Activated CD4-positive, alpha-beta T cell treated with anti-CD3 and anti-CD28 coated beads for 36 hours (primary cell): Measurements from ENCODE around the gene PLP2. TPM values are rescaled to one million over a fixed set of nuclear protein-coding genes. Genes with fewer than 3 reads are reported as not detected.

Source experiments
- ATAC-seq: fragments of 200-7000 bp; cut with Tn5 transposase; one replicate; pipeline ENCODE4 v1.10.0; 2021; ENCODE audit warnings: mild to moderate bottlenecking, moderate library complexity
- CTCF ChIA-PET: fragments of 350-600 bp; sonication (Branson Sonifier 250); formaldehyde crosslinking; loops from one replicate; lab custom pipeline; 2021; ENCODE audit warnings: antibody characterized with exemption; lab: Charles Lee
- POLR2A ChIA-PET: fragments of 350-600 bp; sonication (Branson Sonifier 250); formaldehyde crosslinking; loops from one replicate; lab custom pipeline; 2021; ENCODE audit warnings: antibody characterized with exemption, inconsistent platforms; lab: Charles Lee
- DNase-seq: peaks from one replicate; pipeline ENCODE4 v3.0.0-alpha.2; 2020
- H3K27ac Mint-ChIP-seq: one replicate; pipeline ENCODE4 v1.8.0; 2021; ENCODE audit warnings: mixed read lengths
- H3K27me3 Mint-ChIP-seq: one replicate; pipeline ENCODE4 v1.8.0; 2021; ENCODE audit warnings: mixed read lengths
- H3K36me3 Mint-ChIP-seq: one replicate; pipeline ENCODE4 v1.8.0; 2021; ENCODE audit warnings: low read depth, mixed read lengths
- H3K4me1 Mint-ChIP-seq: one replicate; pipeline ENCODE4 v1.8.0; 2021; ENCODE audit warnings: mixed read lengths
- H3K4me3 Mint-ChIP-seq: one replicate; pipeline ENCODE4 v1.8.0; 2021; ENCODE audit warnings: mild to moderate bottlenecking, moderate library complexity, mixed read lengths
- H3K9me3 Mint-ChIP-seq: one replicate; pipeline ENCODE4 v1.8.0; 2021; ENCODE audit warnings: low read depth, mixed read lengths
- intact Hi-C, 2 experiments: fragments of 100-400 bp; cut with DNase I in 1 of 2; cut with micrococcal nuclease in 1 of 2; formaldehyde crosslinking; loops; one replicate each; pipeline versions ENCODE4 v1.14.2 to v1.15.1; 2022 to 2024; cut with DNase I, micrococcal nuclease
- total RNA-seq, 2 experiments: library from RNA; stranded (reverse); gene quantifications; one replicate each; pipeline ENCODE4 v1.2.3, GENCODE V29; 2021

The PLP2 gene
- total RNA-seq, 2 experiments from 2014 or later = 174 to 202 TPM

- Mint-ChIP-seq H3K27ac (no peak overlapping the region), H3K27me3 (no peaks in the 10 kb centered on the region), H3K9me3 (no peaks in the 10 kb centered on the region), H3K36me3 (no peaks in the 10 kb centered on the region), H3K4me3 (peak overlapping the region; percentile 60), H3K4me1 (peaks cover 35% of the 10 kb centered on the region)
- ATAC-seq (no peak), DNase-seq (no peak)
- intact Hi-C loops = no loop called here
- POLR2A ChIA-PET = no interaction called here
- CTCF ChIA-PET = no interaction called here
These were observed 25.9 kb downstream of the PLP2 start for GRCh38 chrX:49197543-49198087.

DNA sequence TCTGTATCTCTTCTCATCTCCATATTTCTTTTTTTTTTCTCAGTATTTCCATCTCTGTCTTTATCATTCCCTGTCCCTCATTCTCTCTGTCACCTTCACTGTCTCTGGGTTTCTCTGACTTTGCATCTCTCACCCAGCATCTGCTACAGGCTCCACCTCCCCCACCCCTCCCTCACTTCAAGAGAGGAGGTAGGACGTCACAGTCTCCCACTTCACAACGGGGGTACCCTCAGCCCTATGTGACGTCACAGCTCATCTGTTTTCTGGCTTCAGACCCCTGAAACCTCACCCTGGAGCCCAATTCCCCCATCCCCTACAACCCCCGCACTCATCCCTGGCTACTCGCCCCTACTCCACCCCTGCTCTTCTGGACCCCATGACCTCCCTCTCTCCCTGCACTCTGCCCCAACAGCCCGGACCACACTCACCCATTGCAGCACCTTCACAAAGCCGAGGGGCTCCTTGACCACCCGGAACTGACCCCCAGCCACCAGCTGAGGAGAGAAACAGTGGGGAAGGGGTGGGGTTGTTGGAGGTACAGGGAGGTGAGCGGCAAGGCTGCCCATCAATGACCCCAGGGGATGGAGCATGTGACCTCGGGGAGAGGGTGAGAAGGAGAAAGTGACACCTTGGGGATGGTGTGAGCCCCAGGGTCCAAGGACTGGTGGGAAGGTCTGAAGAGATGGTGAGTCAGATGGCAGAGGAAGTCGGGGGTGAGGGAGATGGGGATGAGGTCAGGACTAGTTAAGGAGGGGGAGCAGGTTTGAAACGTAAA, 27.0 kb downstream of the PLP2 start:
- POLR2A ChIA-PET = no interaction called here
- DNase-seq = peak; percentile 28
- no peak for ATAC-seq
- Mint-ChIP-seq H3K4me1 (peaks cover 24% of the 10 kb centered on the region), H3K27ac (no peak overlapping the region), H3K4me3 (peak overlapping the region; percentile 60), H3K36me3 (no peaks in the 10 kb centered on the region), H3K27me3 (no peaks in the 10 kb centered on the region), H3K9me3 (no peaks in the 10 kb centered on the region)
- intact Hi-C loops = no loop called here
- CTCF ChIA-PET = no interaction called here

DNA sequence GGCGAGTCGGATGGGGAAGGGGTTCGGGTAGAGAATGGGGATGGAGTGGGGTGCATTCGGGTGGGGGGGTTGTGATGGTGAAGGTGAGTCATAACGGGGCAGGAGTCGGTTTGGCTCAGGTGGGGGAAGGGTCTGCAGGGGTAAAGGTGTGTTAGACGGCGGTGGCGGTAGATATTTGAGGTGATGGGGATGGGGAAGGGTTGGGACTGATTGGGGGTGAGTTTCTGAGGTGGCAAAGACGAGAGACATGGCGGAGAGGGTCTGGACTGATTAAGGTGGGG, 27.6 kb downstream of the PLP2 start:
- no peaks in the 10 kb centered on the region for H3K9me3 Mint-ChIP-seq
- no peak overlapping the region for H3K27ac Mint-ChIP-seq
- peaks cover 19% of the 10 kb centered on the region for H3K4me1 Mint-ChIP-seq
- H3K27me3 Mint-ChIP-seq = no peaks in the 10 kb centered on the region
- ChIA-PET CTCF (no interaction called here), POLR2A (no interaction called here)
- intact Hi-C loops = no loop called here
- H3K36me3 Mint-ChIP-seq = no peaks in the 10 kb centered on the region
- peak overlapping the region; percentile 60 for H3K4me3 Mint-ChIP-seq
- ATAC-seq (no peak), DNase-seq (no peak)

DNA sequence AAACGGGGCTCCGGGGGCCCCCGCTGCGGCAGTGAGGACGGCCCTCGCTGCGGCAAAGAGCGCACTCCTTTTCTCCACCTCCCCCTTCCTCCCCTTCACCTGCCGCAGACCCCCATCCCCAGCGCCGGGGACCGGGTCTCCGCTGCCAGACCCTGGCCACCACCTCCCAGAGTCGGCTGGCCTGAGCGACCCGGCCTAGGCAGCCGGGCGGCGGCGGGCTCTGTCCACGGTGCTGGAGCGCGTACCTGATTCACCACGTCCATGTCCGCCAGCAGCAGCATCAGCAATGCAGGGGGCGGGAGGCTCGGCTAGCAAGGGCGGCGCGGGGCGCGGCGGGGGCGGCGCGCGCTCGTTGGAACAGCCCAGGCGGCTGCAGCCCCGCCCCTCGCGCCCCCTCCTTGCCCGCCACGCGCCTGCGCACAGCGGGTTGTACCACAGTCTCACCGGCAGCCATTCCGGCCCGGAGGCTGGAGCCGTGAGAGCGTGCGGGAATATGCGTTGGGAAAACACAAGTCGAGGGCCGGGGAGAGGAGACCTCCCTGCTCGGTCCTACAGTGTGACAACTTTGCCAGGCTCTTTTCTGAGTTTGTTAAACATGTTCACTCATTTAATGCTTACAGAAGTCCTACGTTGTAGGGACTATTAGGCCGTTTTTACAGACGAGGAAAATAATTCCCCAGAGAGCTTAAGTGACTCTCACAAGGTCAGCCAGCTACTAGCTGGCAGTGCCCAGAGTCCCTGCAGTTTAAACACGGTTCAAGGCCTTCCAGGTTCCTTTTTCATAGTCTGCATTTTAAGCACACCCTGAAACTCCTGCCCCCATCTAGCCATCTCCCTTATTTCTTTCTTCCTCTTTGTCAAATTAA, 28.4 kb downstream of the PLP2 start, which contains the start of gene SYP:
SYP (minus strand) TSS at position 288 of the 866 bp plus-strand sequence; CDS start at position 281, 7 bp downstream.
- CTCF ChIA-PET = interaction anchor here (0.6 kb wide), 1 partner anchor 557 kb away, joined by 4 read pairs; no protein-coding TSS in a partner anchor
- peak within 1 kb of the TSS; percentile 69 for H3K27ac Mint-ChIP-seq
- intact Hi-C loops = loop anchor here (1.0 to 2.0 kb wide), 4 partner anchors 9 to 99 kb away; partner anchors contain the start of gene PPP1R3F (in 1 of the 2)
- peak within 1 kb of the TSS; percentile 60 for H3K4me3 Mint-ChIP-seq
- ATAC-seq (peak; percentile 95), DNase-seq (peak; percentile 94)
- H3K27me3 Mint-ChIP-seq = no peaks in the 10 kb centered on the region
- peaks cover 19% of the 10 kb centered on the region for H3K4me1 Mint-ChIP-seq
- POLR2A ChIA-PET = no interaction called here
- no peaks in the 10 kb centered on the region for H3K36me3 Mint-ChIP-seq
- no peaks in the 10 kb centered on the region for H3K9me3 Mint-ChIP-seq

DNA sequence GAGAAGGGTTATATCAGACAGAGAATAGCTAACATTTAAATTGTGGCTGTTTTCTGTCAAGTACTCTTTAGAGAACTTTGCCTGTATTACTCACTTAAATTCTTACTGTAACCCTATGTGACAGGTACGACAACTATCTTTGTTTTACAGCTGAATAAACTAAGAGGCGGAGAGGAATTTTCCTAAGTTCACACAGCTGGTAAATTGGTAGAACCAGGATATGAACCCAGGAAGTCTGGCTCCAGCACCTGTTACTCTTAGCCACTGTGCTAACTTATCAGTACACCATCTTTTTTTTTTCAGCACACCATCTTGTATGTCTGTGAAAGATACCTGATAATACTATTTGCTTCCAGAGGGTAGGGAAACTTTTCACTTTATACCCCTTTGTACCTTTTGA, 30.3 kb downstream of the PLP2 start:
- Mint-ChIP-seq H3K27me3 (no peaks in the 10 kb centered on the region), H3K4me3 (no peak overlapping the region)
- CTCF ChIA-PET = no interaction called here

DNA sequence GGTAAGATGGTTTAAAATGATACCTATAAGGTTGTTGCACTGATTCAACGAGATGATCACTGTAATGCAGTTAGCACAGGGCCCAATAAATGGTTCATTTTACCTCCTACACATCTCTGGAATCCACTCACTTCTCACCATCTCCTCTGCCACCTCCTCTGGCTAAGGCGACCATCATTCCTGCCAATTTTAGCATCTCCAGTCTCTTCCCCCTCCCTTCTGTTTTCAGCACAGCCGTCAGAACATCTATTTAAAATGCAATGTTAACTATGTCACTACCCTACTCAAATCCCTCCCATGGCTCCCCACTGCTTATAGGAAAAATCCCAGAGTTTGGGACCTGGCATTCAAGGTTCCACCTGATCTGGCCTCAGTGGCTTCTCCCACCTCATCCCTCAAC, 31.8 kb downstream of the PLP2 start:
- Mint-ChIP-seq H3K4me1 (peaks cover 12% of the 10 kb centered on the region), H3K27me3 (no peaks in the 10 kb centered on the region), H3K9me3 (no peaks in the 10 kb centered on the region), H3K4me3 (no peak overlapping the region), H3K36me3 (no peaks in the 10 kb centered on the region), H3K27ac (no peak overlapping the region)
- DNase-seq = no peak
- ChIA-PET CTCF (no interaction called here), POLR2A (no interaction called here)
- intact Hi-C loops = no loop called here
- ATAC-seq = no peak

More for the DNA sequence above, 30.3 kb downstream of the PLP2 start:
- intact Hi-C loops = no loop called here
- H3K27ac Mint-ChIP-seq = no peak overlapping the region
- H3K36me3 Mint-ChIP-seq = no peaks in the 10 kb centered on the region
- peaks cover 19% of the 10 kb centered on the region for H3K4me1 Mint-ChIP-seq
- no peak for DNase-seq
- POLR2A ChIA-PET = interaction anchor here (0.7 kb wide), 1 partner anchor 47 kb away, joined by 4 read pairs; no protein-coding TSS in a partner anchor
- H3K9me3 Mint-ChIP-seq = no peaks in the 10 kb centered on the region
- no peak for ATAC-seq

DNA sequence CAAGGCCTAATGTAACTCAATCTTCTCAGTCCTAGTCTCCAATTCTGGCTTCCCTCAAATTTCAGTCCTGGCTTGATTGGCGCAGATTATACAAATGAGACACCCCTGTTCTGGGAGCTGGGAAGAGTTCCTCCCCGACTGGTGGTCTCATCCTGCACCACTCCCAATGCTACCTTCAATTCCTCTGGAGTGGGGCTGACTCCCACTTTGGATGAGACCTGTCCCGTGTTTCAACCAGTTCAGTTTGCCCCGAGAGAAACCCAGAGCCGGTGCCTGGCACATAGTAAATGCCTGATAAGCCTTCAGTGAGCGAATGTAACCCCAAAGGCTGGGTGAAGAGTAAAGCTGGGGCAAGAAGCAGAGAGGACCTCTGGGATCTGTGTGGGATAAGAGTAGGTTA, 32.3 kb downstream of the PLP2 start:
- POLR2A ChIA-PET = no interaction called here
- no peaks in the 10 kb centered on the region for H3K27me3 Mint-ChIP-seq
- no peaks in the 10 kb centered on the region for H3K9me3 Mint-ChIP-seq
- intact Hi-C loops = no loop called here
- DNase-seq (no peak), ATAC-seq (no peak)
- H3K27ac Mint-ChIP-seq = no peak overlapping the region
- peaks cover 7% of the 10 kb centered on the region for H3K4me1 Mint-ChIP-seq
- H3K36me3 Mint-ChIP-seq = no peaks in the 10 kb centered on the region
- CTCF ChIA-PET = no interaction called here
- H3K4me3 Mint-ChIP-seq = no peak overlapping the region

DNA sequence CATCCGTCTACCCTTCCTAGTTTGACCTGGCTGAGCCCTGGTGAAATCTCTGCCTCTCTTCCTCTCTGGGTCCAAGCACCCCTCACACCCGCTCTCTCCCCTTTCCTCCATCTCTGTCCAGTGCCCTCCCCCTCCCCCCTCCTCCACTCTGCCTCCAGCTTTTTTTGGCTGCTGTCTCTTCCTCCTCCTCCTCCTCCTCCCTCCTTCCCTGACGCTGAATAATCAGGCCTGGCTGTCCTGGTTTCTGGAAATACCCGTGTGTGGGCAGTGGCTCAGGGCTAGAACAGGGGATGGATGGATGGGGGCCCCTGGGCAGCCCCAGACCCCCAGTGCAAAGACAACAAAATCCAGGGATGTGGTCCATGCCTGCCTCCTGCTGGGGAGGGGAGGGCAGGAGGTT, 33.0 kb downstream of the PLP2 start:
- H3K36me3 Mint-ChIP-seq = no peaks in the 10 kb centered on the region
- intact Hi-C loops = no loop called here
- DNase-seq (no peak), ATAC-seq (no peak)
- H3K27ac Mint-ChIP-seq = no peak overlapping the region
- peaks cover 4% of the 10 kb centered on the region for H3K4me1 Mint-ChIP-seq
- no peak overlapping the region for H3K4me3 Mint-ChIP-seq
- POLR2A ChIA-PET = no interaction called here
- CTCF ChIA-PET = no interaction called here
- H3K9me3 Mint-ChIP-seq = no peaks in the 10 kb centered on the region
- no peaks in the 10 kb centered on the region for H3K27me3 Mint-ChIP-seq

- H3K9me3 Mint-ChIP-seq = no peaks in the 10 kb centered on the region
- POLR2A ChIA-PET = no interaction called here
- intact Hi-C loops = no loop called here
- DNase-seq (no peak), ATAC-seq (no peak)
- H3K4me3 Mint-ChIP-seq = no peak overlapping the region
- H3K4me1 Mint-ChIP-seq = peaks cover 3% of the 10 kb centered on the region
- H3K27me3 Mint-ChIP-seq = no peaks in the 10 kb centered on the region
- CTCF ChIA-PET = no interaction called here
- H3K36me3 Mint-ChIP-seq = no peaks in the 10 kb centered on the region
- no peak overlapping the region for H3K27ac Mint-ChIP-seq
These were observed 33.7 kb downstream of the PLP2 start for GRCh38 chrX:49205443-49205842.

- DNase-seq = no peak
- Mint-ChIP-seq H3K4me1 (no peaks in the 10 kb centered on the region), H3K27ac (no peak overlapping the region), H3K27me3 (no peaks in the 10 kb centered on the region), H3K9me3 (no peaks in the 10 kb centered on the region), H3K36me3 (no peaks in the 10 kb centered on the region), H3K4me3 (no peak overlapping the region)
- ATAC-seq = no peak
- CTCF ChIA-PET = interaction anchor here (0.5 kb wide), 1 partner anchor 105 kb away, joined by 3 read pairs; no protein-coding TSS in a partner anchor
- intact Hi-C loops = no loop called here
- POLR2A ChIA-PET = no interaction called here
These were observed 34.8 kb downstream of the PLP2 start for GRCh38 chrX:49206543-49206942.

DNA sequence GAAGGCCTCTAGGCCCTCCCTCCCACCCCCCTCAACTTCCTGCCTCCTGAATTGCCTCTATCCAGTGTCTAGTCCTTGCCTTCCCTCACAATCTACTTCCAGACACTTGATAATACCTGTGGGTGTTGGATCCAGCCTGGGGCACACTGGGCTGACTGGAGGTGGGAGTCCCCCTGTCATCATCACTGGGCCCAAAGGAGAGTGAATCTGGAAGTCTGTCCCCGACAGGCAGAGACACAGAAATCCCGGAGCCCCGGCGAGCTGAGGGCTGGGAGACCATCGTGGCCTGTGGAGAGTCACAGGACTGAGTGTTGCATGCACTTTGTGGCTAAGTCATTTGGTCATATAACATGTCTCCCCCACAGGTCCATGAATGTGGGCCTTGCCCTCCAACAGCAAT, 36.7 kb downstream of the PLP2 start:
- Mint-ChIP-seq H3K36me3 (no peaks in the 10 kb centered on the region), H3K9me3 (no peaks in the 10 kb centered on the region), H3K27me3 (no peaks in the 10 kb centered on the region), H3K4me3 (no peak overlapping the region), H3K4me1 (no peaks in the 10 kb centered on the region), H3K27ac (no peak overlapping the region)
- no peak for DNase-seq
- CTCF ChIA-PET = no interaction called here
- ATAC-seq = no peak
- POLR2A ChIA-PET = no interaction called here
- intact Hi-C loops = no loop called here
